ENCODE data around the gene REG3G. TPM values are rescaled to one million over a fixed set of nuclear protein-coding genes. Genes with fewer than 3 reads are reported as not detected.

The REG3G gene
- total and polyA plus RNA-seq, 2 donors (not counting 1 experiment from before 2014, with no cell fraction given) = not detected

GRCh38 chr2:79065201-79065600, 39.7 kb downstream of the REG3G start:
- Histone ChIP-seq H3K9me3 (ENCODE audit: control insufficient read depth, insufficient read depth, low read depth, low read length) (no peaks in the 10 kb centered on the region), H3K79me2 (ENCODE audit: control insufficient read depth, insufficient read depth, low read length) (no peaks in the 10 kb centered on the region)

GRCh38 chr2:79071078-79071477, 45.6 kb downstream of the REG3G start:
- Histone ChIP-seq H3K79me2 (ENCODE audit: control insufficient read depth, insufficient read depth, low read length) (no peaks in the 10 kb centered on the region), H3K4me3 (replicated peaks in 1 of 4; ENCODE audit: control extremely low read depth in 1 of 4, insufficient read depth in 1 of 4, low read depth in 3 of 4, low read length in 4 of 4) (no peak overlapping the region), H4K20me1 (ENCODE audit: control insufficient read depth, extremely low read depth, insufficient read depth, low read length) (no peaks in the 10 kb centered on the region), H3K36me3 (ENCODE audit: control insufficient read depth, insufficient read depth, low read length) (no peaks in the 10 kb centered on the region), H3K9ac (ENCODE audit: insufficient read depth, low read length) (no peak overlapping the region), H3K27ac (ENCODE audit: insufficient read depth, low read length) (no peak overlapping the region), H3K4me1 (ENCODE audit: control insufficient read depth, extremely low read depth, insufficient read depth, low read length) (no peaks in the 10 kb centered on the region), H3K9me3 (ENCODE audit: control insufficient read depth, insufficient read depth, low read depth, low read length) (no peaks in the 10 kb centered on the region), H2AFZ (ENCODE audit: low read length) (no peak overlapping the region), H3K4me2 (ENCODE audit: extremely low read depth, insufficient read depth, low read length) (no peak overlapping the region), H3K27me3 (ENCODE audit: control insufficient read depth, insufficient read depth, low read length) (no peaks in the 10 kb centered on the region)
- TF ChIP-seq EZH2 (IDR thresholded peaks at IDR 0.05; ENCODE audit: low read length, missing control alignments) = no peak
- no peak for DNase-seq (ENCODE audit: low read depth in 2 of 2)

More at GRCh38 chr2:79065201-79065600, 39.7 kb downstream of the REG3G start:
- Histone ChIP-seq H3K4me2 (ENCODE audit: extremely low read depth, insufficient read depth, low read length) (no peak overlapping the region), H3K36me3 (ENCODE audit: control insufficient read depth, insufficient read depth, low read length) (no peaks in the 10 kb centered on the region), H3K27me3 (ENCODE audit: control insufficient read depth, insufficient read depth, low read length) (no peaks in the 10 kb centered on the region), H4K20me1 (ENCODE audit: control insufficient read depth, extremely low read depth, insufficient read depth, low read length) (no peaks in the 10 kb centered on the region), H3K9ac (ENCODE audit: insufficient read depth, low read length) (no peak overlapping the region), H3K4me3 (replicated peaks in 1 of 4; ENCODE audit: control extremely low read depth in 1 of 4, insufficient read depth in 1 of 4, low read depth in 3 of 4, low read length in 4 of 4) (no peak overlapping the region), H3K4me1 (ENCODE audit: control insufficient read depth, extremely low read depth, insufficient read depth, low read length) (no peaks in the 10 kb centered on the region), H3K27ac (ENCODE audit: insufficient read depth, low read length) (no peak overlapping the region), H2AFZ (ENCODE audit: low read length) (no peak overlapping the region)
- DNase-seq (ENCODE audit: low read depth in 2 of 2) = no peak
- TF ChIP-seq EZH2 (IDR thresholded peaks at IDR 0.05; ENCODE audit: low read length, missing control alignments) = no peak
- TF ChIP-seq CTCF (conservative IDR thresholded peaks at IDR 0.05 in 1 of 2, IDR thresholded peaks at IDR 0.05 in 1 of 2; ENCODE audit: low read depth in 1 of 2, low read length in 2 of 2) = no peak

Other genes with a start within 250 kb of the REG3G start
- gene REG1B, start 62.3 kb downstream of the REG3G start, total RNA-seq = not detected in 2 replicates
- not detected in 2 replicates for gene REG1B, start 62.3 kb downstream of the REG3G start, polyA plus RNA-seq
- gene REG1A, start 94.8 kb downstream of the REG3G start, total RNA-seq = not detected in 2 replicates
- not detected in 2 replicates for gene REG1A, start 94.8 kb downstream of the REG3G start, polyA plus RNA-seq
- not detected in 2 replicates for gene REG3A, start 134.1 kb downstream of the REG3G start, total RNA-seq
- gene REG3A, start 134.1 kb downstream of the REG3G start, polyA plus RNA-seq = not detected in 2 replicates

All from fibroblast of lung (primary cell).